ENCODE results near the gene SBNO1.

Gene SBNO1

DNA sequence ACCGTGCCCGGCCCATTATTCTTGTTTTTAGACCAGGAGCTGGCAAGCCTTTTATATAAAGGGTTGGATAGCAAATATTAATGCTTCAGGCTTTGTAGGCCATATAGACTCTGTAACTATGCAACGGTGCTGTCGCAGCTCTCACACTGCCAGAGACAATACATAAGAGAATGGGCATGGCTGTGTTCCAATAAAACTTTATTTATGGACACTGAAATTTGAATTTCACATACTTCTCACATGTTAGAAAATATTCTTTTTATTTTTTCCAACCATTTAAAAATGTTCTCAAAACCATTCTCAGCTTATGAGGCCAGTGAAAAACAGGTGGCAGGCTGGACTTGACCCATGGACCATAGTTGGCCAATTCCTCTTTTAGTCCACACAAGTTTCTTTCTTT, 80.0 kb downstream of the SBNO1 start:
- DNase-seq (ENCODE audit: low spot score), result no peak
- Mint-ChIP-seq H3K4me1 (ENCODE audit: low read depth) (no peaks in the 10 kb centered on the region), H3K27ac (no peak overlapping the region), H3K27me3 (ENCODE audit: low read depth) (no peaks in the 10 kb centered on the region), H3K4me3 (no peak overlapping the region), H3K36me3 (ENCODE audit: low read depth) (peaks cover 2% of the 10 kb centered on the region), H3K9me3 (no peaks in the 10 kb centered on the region)

DNA sequence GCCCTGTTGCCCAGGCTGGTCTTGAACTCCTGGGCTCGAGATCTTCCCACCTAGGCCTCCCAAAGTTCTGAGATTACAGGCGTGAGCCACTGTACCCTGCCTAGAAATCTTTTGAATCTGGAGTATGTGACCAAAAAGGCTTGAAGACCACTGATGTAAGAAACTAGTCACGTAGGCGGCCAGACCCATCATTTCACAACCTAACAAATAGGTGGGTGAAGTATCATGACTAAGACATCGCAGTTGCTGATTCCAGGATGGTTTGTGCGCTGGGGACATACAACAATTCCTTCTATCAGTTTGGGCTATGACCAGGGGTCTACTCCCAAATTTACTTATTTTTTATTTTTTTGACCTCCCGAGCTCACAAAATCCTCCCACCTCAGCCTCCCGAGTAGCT, 81.2 kb downstream of the SBNO1 start:
- no peaks in the 10 kb centered on the region for H3K36me3 Mint-ChIP-seq (ENCODE audit: low read depth)
- no peaks in the 10 kb centered on the region for H3K27me3 Mint-ChIP-seq (ENCODE audit: low read depth)
- no peaks in the 10 kb centered on the region for H3K9me3 Mint-ChIP-seq
- no peaks in the 10 kb centered on the region for H3K4me1 Mint-ChIP-seq (ENCODE audit: low read depth)
- DNase-seq (ENCODE audit: low spot score), result no peak
- no peak overlapping the region for H3K4me3 Mint-ChIP-seq
- no peak overlapping the region for H3K27ac Mint-ChIP-seq

GRCh38 chr12:123282111-123282510, 82.5 kb downstream of the SBNO1 start:
- H3K4me3 Mint-ChIP-seq, result no peak overlapping the region
- H3K36me3 Mint-ChIP-seq (ENCODE audit: low read depth), result no peaks in the 10 kb centered on the region
- H3K9me3 Mint-ChIP-seq, result no peaks in the 10 kb centered on the region
- peaks cover 4% of the 10 kb centered on the region for H3K4me1 Mint-ChIP-seq (ENCODE audit: low read depth)
- DNase-seq (ENCODE audit: low spot score), result no peak
- no peaks in the 10 kb centered on the region for H3K27me3 Mint-ChIP-seq (ENCODE audit: low read depth)
- H3K27ac Mint-ChIP-seq, result no peak overlapping the region

- Mint-ChIP-seq H3K4me1 (ENCODE audit: low read depth) (peaks cover 4% of the 10 kb centered on the region), H3K9me3 (no peaks in the 10 kb centered on the region), H3K4me3 (no peak overlapping the region), H3K27ac (no peak overlapping the region), H3K27me3 (ENCODE audit: low read depth) (no peaks in the 10 kb centered on the region), H3K36me3 (ENCODE audit: low read depth) (no peaks in the 10 kb centered on the region)
- DNase-seq (ENCODE audit: low spot score), result no peak
Observed at GRCh38 chr12:123280971-123281370, 83.7 kb downstream of the SBNO1 start.

DNA sequence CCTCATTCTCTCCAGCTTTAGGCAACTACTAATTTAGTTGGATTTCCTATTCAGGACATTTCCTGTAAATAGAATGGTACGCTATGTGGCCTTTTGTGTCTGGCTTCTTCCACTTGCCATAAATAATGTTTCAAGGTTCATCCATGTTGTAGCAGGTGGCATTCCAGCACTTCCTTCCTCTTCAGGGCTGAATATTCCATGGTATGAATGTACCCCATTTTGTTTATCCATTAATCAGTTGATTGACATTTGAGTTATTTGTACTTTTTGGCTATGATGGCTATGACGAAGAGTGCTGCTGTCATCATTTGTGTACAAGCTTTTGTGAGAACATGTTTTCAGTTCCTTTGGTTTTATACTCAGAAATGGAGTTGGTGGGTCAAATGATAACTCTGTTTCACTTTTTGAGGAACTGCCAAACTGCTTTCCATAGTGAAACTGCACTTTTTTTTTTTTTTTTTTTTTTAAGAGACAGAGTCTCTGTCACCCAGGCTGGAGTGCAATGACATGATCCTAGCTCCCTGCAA, 86.5 kb downstream of the SBNO1 start:
- peak; percentile 45 for DNase-seq (ENCODE audit: low spot score)
- Mint-ChIP-seq H3K36me3 (ENCODE audit: low read depth) (no peaks in the 10 kb centered on the region), H3K4me1 (ENCODE audit: low read depth) (peaks cover 4% of the 10 kb centered on the region), H3K9me3 (no peaks in the 10 kb centered on the region), H3K4me3 (peak overlapping the region; percentile 6), H3K27me3 (ENCODE audit: low read depth) (no peaks in the 10 kb centered on the region), H3K27ac (peak overlapping the region; percentile 84)

- Mint-ChIP-seq H3K9me3 (no peaks in the 10 kb centered on the region), H3K27me3 (ENCODE audit: low read depth) (no peaks in the 10 kb centered on the region), H3K4me3 (peak overlapping the region; percentile 67), H3K36me3 (ENCODE audit: low read depth) (no peaks in the 10 kb centered on the region), H3K27ac (no peak overlapping the region), H3K4me1 (ENCODE audit: low read depth) (peaks cover 19% of the 10 kb centered on the region)
- no peak for DNase-seq (ENCODE audit: low spot score)
Observed at GRCh38 chr12:123273166-123273565, 91.5 kb downstream of the SBNO1 start.

GRCh38 chr12:123271001-123271668, 93.5 kb downstream of the SBNO1 start:
- Mint-ChIP-seq H3K4me1 (ENCODE audit: low read depth) (peaks cover 18% of the 10 kb centered on the region), H3K27ac (no peak overlapping the region), H3K4me3 (no peak overlapping the region), H3K27me3 (ENCODE audit: low read depth) (no peaks in the 10 kb centered on the region), H3K9me3 (no peaks in the 10 kb centered on the region), H3K36me3 (ENCODE audit: low read depth) (no peaks in the 10 kb centered on the region)
- DNase-seq (ENCODE audit: low spot score), result peak; percentile 71

DNA sequence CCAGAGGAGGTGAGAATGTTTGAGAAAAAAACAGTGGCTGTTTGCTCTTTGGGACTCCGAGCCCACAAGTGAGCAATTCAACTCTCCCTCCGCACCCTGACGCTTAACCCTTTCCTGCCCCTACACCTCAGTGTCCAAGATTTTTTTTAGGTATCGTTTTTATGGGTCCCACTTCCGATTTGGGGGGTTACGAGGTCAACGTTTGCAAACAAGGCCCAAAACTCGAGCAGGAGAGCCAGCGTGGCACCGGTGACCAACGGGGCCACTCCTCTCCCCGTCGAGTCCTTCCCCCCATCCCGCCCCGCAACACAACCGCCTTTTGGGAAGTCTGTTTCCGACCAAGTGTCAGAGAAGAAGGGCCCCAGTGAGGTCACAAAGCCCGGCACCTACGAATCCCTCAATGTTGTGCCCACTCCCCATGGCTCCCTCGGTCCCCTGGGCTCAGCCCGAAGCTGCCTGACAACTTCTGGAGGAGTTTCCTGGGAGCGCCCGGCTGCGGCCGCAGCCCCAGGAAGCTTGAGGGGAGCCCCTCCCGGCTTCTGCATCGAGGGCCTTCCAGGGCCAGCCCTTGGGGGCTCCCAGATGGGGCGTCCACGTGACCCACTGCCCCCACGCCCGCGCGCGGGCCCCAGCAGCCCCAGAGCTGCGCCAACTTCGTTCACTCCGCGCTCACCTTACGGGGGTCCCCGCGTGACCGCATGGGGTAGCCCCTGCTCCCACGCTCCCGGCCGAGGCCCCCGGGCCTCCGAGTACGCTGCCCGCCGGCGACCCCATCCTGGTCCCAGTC, 94.2 kb downstream of the SBNO1 start:
- no peaks in the 10 kb centered on the region for H3K27me3 Mint-ChIP-seq (ENCODE audit: low read depth)
- H3K27ac Mint-ChIP-seq, result peak overlapping the region; percentile 82
- no peaks in the 10 kb centered on the region for H3K9me3 Mint-ChIP-seq
- H3K4me3 Mint-ChIP-seq, result peak overlapping the region; percentile 87
- no peak for DNase-seq (ENCODE audit: low spot score)
- H3K4me1 Mint-ChIP-seq (ENCODE audit: low read depth), result peaks cover 18% of the 10 kb centered on the region
- no peaks in the 10 kb centered on the region for H3K36me3 Mint-ChIP-seq (ENCODE audit: low read depth)

GRCh38 chr12:123269896-123270213, 94.8 kb downstream of the SBNO1 start:
- H3K27ac Mint-ChIP-seq, result peak overlapping the region; percentile 82
- no peak for DNase-seq (ENCODE audit: low spot score)
- peaks cover 18% of the 10 kb centered on the region for H3K4me1 Mint-ChIP-seq (ENCODE audit: low read depth)
- peak overlapping the region; percentile 87 for H3K4me3 Mint-ChIP-seq
- H3K27me3 Mint-ChIP-seq (ENCODE audit: low read depth), result no peaks in the 10 kb centered on the region
- H3K9me3 Mint-ChIP-seq, result no peaks in the 10 kb centered on the region
- no peaks in the 10 kb centered on the region for H3K36me3 Mint-ChIP-seq (ENCODE audit: low read depth)

GRCh38 chr12:123269395-123269892, 95.2 kb downstream of the SBNO1 start:
- Mint-ChIP-seq H3K27me3 (ENCODE audit: low read depth) (no peaks in the 10 kb centered on the region), H3K4me3 (peak overlapping the region; percentile 87), H3K36me3 (ENCODE audit: low read depth) (peaks cover 2% of the 10 kb centered on the region), H3K9me3 (no peaks in the 10 kb centered on the region), H3K4me1 (ENCODE audit: low read depth) (peaks cover 18% of the 10 kb centered on the region), H3K27ac (peak overlapping the region; percentile 81)
- DNase-seq (ENCODE audit: low spot score), result no peak

- H3K36me3 Mint-ChIP-seq (ENCODE audit: low read depth), result peaks cover 3% of the 10 kb centered on the region
- no peak for DNase-seq (ENCODE audit: low spot score)
- peaks cover 18% of the 10 kb centered on the region for H3K4me1 Mint-ChIP-seq (ENCODE audit: low read depth)
- H3K4me3 Mint-ChIP-seq, result peak overlapping the region; percentile 57
- H3K9me3 Mint-ChIP-seq, result no peaks in the 10 kb centered on the region
- H3K27ac Mint-ChIP-seq, result peak overlapping the region; percentile 50
- no peaks in the 10 kb centered on the region for H3K27me3 Mint-ChIP-seq (ENCODE audit: low read depth)
Observed at GRCh38 chr12:123268850-123269249, 95.8 kb downstream of the SBNO1 start.

DNA sequence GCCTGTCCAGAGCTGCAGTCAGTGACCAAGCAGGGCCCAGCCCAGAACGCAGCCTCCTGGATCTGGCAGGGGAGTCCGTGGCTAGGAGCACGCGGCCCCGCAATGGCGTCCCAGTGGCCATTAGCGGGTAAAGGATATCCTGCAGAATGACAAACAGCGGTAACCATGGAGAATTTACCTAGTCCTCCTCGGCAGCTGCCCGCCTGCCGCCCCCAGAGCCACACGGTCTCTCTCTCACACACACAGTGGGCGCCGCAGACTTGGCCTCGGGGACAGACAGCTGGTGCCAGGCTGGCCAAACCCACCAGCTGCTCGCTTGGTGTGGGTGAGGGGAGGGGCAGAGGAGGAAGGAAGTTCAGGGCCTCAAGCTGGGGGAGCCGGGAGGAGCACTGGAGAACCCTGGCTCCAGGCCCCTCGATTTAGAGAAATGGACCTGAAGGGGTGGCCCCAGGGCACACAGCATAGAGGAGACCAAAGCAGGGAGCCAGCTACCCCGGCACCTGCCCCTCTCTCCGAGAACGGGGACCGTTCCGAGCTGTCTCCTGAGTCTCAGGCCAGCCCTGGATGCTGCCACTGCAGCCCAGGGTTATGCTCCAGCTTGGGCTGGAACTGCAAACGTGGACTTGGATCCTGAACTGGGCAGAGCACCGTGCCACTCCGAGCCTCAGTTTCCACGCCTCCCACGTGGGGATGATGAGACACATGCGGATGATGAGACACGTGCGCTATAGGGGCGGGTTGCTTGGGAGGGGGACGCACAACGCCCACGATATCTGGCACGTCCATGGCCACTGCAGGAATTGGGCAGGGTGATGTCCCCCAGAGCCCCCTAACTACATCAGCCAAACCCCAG, 96.4 kb downstream of the SBNO1 start:
- peak overlapping the region; percentile 70 for H3K27ac Mint-ChIP-seq

GRCh38 chr12:123267335-123267920, 97.2 kb downstream of the SBNO1 start:
- peaks cover 5% of the 10 kb centered on the region for H3K36me3 Mint-ChIP-seq (ENCODE audit: low read depth)
- H3K4me1 Mint-ChIP-seq (ENCODE audit: low read depth), result peaks cover 18% of the 10 kb centered on the region
- H3K9me3 Mint-ChIP-seq, result no peaks in the 10 kb centered on the region
- DNase-seq (ENCODE audit: low spot score), result no peak
- H3K4me3 Mint-ChIP-seq, result no peak overlapping the region
- H3K27ac Mint-ChIP-seq, result peak overlapping the region; percentile 32
- H3K27me3 Mint-ChIP-seq (ENCODE audit: low read depth), result no peaks in the 10 kb centered on the region

More for the DNA sequence above, 96.4 kb downstream of the SBNO1 start:
- Mint-ChIP-seq H3K27me3 (ENCODE audit: low read depth) (no peaks in the 10 kb centered on the region), H3K9me3 (no peaks in the 10 kb centered on the region), H3K4me3 (peak overlapping the region; percentile 64), H3K36me3 (ENCODE audit: low read depth) (peaks cover 5% of the 10 kb centered on the region), H3K4me1 (ENCODE audit: low read depth) (peaks cover 18% of the 10 kb centered on the region)
- no peak for DNase-seq (ENCODE audit: low spot score)

Measured in T-helper 2 cell treated with Interferon-gamma antibody and Interleukin-4, amounts not matched to agents 5 μg/mL and 100 μg/mL, for 36 hours (primary cell).